GM19240 (cell line): ENCODE data around the gene TGFBR3.

Source experiments
- DNase-seq: peaks from one replicate; pipeline ENCODE4 v3.0.0; 2011; ENCODE audit warnings: low spot score; ENCODE audit not compliant: insufficient read length

The TGFBR3 gene

GRCh38 chr1:91716339-91716738 is 169.6 kb downstream of the TGFBR3 start:
- no peak for DNase-seq

GRCh38 chr1:91715416-91716000 is 170.4 kb downstream of the TGFBR3 start:
- DNase-seq: no peak

DNA sequence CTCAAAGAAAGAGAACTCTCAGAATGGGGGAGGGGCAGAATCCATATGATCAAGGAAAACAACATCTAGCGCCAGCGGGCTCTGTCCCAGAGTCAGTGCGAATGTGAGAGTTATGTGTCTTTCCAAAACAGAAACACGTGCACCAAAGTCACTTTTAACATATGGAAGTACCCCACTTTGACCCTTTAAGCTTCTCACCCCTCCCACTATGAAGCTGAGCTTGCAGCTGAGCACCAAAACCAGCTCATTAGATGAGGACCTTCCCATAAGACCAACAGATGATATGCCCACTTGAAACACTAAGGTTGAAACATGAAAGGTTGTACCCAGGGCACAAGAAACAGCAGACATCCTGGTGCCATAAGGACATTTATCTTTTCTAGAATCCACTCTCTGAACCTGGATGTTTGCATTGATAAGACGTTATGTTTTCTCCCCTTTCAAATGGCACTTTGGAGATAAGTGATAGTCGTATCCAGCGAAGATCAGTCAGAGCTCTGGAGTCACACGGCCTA is 171.0 kb downstream of the TGFBR3 start:
- DNase-seq: no peak

DNA sequence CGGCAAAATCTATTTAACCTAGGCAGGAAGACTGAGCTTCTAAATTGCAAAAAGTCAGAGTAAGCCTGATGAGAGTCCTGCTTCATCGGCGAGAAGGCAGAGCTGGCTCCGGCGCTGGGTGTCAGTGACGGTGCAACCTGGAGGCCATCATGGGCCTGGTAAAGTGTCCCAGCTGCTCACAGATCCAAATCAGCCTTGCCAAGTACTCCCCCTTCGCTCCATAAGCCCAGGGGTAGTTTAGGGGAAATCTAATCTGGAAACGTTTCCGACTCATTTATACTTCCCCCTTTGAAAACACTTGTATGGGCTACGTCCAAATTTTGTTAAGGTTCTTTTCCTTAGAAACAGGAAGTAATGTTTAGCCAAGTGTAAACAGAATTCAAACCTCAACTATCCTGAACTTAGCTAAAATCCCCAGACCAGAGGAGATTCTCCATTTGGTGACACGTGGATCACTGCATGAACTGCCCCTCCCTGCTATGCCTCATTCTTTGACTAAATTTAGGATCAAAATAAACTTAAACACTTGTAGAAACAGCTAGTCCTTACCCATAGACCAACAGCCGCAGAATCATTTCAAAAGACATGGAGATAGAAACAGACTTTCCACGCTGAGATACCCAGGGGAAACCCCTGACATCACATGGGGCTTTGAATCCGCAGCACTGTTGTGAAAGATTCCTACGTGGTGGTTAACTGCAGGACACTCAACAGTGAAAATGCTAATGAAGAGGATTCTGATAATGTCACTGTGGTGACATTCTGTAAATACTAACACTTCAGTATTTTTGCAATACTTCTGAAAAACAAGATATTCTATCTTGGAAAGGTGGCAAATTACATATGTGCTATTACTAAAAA is 172.7 kb downstream of the TGFBR3 start:
- peak; percentile 19 for DNase-seq

- no peak for DNase-seq
Measured at GRCh38 chr1:91712393-91712792, 173.6 kb downstream of the TGFBR3 start.

- DNase-seq: no peak
Measured at GRCh38 chr1:91711504-91712247, 174.3 kb downstream of the TGFBR3 start.

- DNase-seq: no peak
Measured at GRCh38 chr1:91710261-91710660, 175.7 kb downstream of the TGFBR3 start.

GRCh38 chr1:91708691-91709090 is 177.3 kb downstream of the TGFBR3 start:
- no peak for DNase-seq

- no peak for DNase-seq
Measured at GRCh38 chr1:91707890-91708218, 178.1 kb downstream of the TGFBR3 start.

- no peak for DNase-seq
Measured at GRCh38 chr1:91707114-91707889, 178.6 kb downstream of the TGFBR3 start.

GRCh38 chr1:91706140-91706957 is 179.6 kb downstream of the TGFBR3 start:
- no peak for DNase-seq

DNA sequence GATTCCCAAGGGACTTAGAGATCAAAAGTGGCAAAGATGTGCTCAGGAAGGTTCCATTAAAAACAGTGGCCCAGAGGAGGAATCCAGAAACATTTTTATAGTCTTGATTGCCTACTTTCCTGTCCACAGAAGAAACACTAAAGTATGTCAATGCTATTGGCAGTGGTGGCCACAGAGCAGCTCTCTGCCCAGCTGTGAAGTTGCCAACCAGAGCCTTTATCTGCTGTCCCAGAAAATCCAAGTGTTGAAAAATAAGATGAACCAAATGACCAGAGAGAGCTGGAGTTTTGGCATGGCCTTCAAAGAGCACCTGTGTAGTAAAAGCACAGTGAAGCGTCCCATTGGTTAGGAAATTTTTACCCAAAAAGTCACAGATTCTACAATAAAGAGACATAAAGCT is 181.2 kb downstream of the TGFBR3 start:
- DNase-seq: no peak

- DNase-seq: no peak
Measured at GRCh38 chr1:91703095-91703494, 182.9 kb downstream of the TGFBR3 start.

DNA sequence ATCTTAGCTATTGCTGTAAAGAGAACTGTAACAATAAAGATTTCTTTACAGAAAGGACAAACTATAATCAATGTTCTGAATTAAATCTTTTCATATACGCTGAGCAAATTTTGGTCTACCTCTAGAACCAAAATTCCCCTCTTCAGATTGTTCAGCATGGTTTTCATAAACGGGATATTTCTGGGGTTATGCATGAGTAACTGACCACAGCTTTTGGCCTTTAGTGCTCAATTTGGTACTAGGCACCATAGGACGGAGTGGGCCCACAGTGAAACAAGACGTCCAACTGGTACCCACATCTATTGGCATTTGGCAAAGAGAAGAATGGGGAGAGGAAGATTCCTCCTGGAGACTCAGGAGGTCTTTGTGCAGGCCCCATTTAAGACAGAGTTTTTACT is 184.5 kb downstream of the TGFBR3 start:
- DNase-seq: no peak

GRCh38 chr1:91700771-91701471 is 185.0 kb downstream of the TGFBR3 start:
- DNase-seq: no peak

GRCh38 chr1:91700332-91700731 is 185.6 kb downstream of the TGFBR3 start:
- DNase-seq: no peak

DNA sequence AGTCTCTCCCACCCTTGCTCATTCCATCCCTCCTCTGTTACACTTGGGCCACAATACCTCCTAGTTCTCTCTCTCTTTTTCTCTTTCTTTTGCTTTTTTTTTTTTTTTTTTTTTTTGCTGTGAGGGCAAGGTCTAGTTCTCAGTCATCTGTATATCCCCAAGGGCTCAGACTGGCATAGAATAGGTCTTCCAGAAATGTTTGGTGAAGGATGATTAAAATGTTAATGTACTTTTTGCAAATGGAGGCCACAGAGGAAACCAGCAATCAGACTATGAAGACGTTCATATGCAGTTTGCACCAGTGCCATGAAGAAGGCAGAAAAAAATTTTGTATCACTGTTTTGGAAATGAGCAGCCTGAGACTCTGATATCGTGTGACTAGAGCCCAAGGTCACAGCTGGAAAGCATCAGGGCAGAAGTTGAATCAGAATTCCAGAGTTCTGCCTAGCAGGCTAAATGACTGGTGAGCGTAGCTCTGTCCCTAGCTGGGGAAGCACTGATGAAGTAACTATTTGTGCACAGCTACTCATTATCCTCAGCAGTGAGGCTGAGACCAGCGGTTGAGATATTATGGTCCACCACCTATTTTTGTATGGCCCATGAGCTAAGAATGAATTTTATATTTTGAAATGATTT is 186.5 kb downstream of the TGFBR3 start:
- no peak for DNase-seq

DNA sequence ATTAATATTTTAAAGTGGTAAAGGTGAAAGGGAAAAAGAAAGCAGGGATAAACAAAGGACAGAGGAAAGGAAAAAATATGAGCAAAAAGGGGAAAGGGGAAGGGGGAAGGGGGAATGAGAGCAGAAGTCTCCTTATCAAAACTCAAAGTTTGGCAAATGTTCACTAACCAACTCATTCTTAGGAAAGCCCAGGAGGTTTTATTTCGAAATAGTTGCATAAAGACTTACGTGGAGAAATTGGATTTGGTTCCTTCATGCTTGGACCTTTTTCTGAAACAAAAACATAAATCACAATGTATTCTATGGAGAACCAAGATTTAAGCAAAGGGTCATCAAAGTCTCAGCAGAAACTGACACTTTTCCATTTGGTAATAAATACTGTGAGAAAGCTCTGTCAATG is 188.1 kb downstream of the TGFBR3 start:
- no peak for DNase-seq

GRCh38 chr1:91697416-91697815 is 188.5 kb downstream of the TGFBR3 start:
- DNase-seq: peak; percentile 18
